ENCODE measurements around the gene CAMSAP2.

- TF ChIP-seq CTCF (conservative IDR thresholded peaks at IDR 0.05), result no peak
- no peak for TF ChIP-seq ZFX (IDR thresholded peaks at IDR 0.05)
Measured at GRCh38 chr1:200805719-200806118, 67.0 kb downstream of the CAMSAP2 start.
